A673 (cell line): ENCODE data around the gene ISG20L2.

ENCODE experiments used
- EZH2 ChIP-seq: fragments of 200-600 bp; sonication (generic); IDR thresholded peaks from 2 replicates; pipeline ENCODE4 v1.6.1; 2017; ENCODE audit warnings: borderline replicate concordance, low read depth, mild to moderate bottlenecking, mixed read lengths, antibody characterized with exemption, low read length; ENCODE audit not compliant: poor library complexity, severe bottlenecking
- TF ChIP-seq, protein P1 (sequence below): fragments of 300-800, 200-600 bp; sonication (generic); conservative IDR thresholded peaks from 2 replicates; pipeline ENCODE4 v1.5.1; 2017; ENCODE audit warnings: low read depth, mild to moderate bottlenecking, antibody characterized with exemption, low read length, moderate library complexity, mixed read lengths

DNA sequence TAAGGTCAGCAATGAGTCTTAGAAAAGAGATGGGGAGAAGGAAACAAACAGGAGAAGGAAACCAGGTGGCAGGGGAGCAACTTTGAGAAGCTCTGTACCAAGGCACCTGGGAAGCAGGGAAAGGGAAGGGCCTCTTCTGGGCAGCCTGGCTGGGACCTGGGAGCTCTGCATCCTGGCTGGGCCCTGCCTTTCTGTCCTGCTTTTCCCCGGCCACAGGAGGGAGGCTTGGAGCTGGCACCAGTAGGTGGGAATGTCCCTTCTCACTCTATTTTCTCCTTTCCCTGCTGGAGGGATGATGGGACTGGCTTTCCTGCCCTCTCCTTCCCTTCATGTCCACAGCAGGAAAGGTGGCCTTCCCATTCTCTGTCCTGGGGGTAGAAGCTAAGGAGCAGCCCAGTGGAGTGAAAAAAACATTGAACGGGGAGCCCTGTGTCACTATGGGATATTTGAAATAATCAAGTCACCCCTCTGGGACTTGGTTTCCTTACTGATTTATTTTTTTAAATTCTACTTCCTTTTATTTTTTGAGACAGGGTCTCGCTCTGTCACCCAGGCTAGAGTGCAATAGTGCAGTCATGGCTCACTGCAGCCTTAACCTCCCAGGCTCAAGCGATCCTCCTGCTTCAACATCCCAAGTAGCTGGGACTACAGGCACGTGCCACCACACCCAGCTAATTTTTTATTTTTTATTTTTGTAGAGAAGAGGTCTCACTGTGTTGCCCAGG lies 46.2 kb downstream of the ISG20L2 start:
- TF ChIP-seq, protein P1, sequence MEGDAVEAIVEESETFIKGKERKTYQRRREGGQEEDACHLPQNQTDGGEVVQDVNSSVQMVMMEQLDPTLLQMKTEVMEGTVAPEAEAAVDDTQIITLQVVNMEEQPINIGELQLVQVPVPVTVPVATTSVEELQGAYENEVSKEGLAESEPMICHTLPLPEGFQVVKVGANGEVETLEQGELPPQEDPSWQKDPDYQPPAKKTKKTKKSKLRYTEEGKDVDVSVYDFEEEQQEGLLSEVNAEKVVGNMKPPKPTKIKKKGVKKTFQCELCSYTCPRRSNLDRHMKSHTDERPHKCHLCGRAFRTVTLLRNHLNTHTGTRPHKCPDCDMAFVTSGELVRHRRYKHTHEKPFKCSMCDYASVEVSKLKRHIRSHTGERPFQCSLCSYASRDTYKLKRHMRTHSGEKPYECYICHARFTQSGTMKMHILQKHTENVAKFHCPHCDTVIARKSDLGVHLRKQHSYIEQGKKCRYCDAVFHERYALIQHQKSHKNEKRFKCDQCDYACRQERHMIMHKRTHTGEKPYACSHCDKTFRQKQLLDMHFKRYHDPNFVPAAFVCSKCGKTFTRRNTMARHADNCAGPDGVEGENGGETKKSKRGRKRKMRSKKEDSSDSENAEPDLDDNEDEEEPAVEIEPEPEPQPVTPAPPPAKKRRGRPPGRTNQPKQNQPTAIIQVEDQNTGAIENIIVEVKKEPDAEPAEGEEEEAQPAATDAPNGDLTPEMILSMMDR = no peak
- no peak for TF ChIP-seq EZH2
